ENCODE data around the gene CA9. TPM values are rescaled to one million over a fixed set of nuclear protein-coding genes. Genes with fewer than 3 reads are reported as not detected.

CA9 gene
- polyA plus RNA-seq, 4 donors = 0.09 to 172 (median 4.4) TPM

DNA sequence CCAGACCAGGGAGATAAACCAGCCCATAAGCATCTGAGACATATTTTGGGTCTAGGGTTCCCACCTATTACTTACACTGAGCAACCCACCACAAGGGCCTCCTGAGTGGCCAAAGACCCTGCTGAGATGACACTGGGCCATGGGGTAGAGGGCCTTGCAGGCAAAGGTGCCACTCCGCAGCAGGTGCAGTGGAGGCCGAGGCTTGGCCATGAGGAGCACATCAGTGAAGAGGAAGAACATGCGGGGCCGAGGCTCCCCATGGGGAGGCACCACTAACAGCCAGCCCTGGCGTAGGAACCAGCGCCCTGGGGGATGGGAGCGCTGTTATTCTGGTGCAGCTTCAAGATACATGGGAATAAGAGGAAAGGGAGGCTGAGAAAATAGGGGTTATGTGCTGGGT is 11.3 kb upstream of the CA9 start:
- Histone ChIP-seq H3K27ac (ENCODE audit: low read depth in 1 of 3, low read length in 2 of 3) (no peak overlapping the region), H3K27me3 (ENCODE audit: control insufficient read depth in 3 of 3, insufficient read depth in 3 of 3, low read length in 3 of 3) (no peaks in the 10 kb centered on the region), H3K4me3 (ENCODE audit: low read depth in 1 of 3, low read length in 3 of 3) (no peak overlapping the region), H3K4me1 (ENCODE audit: control insufficient read depth in 3 of 3, insufficient read depth in 2 of 3, low read depth in 1 of 3, low read length in 2 of 3) (peaks cover 0 to 30% (median 4%) of the 10 kb centered on the region in 3 donors), H3K36me3 (ENCODE audit: control insufficient read depth in 3 of 3, insufficient read depth in 2 of 3, low read depth in 1 of 3, low read length in 3 of 3) (peaks cover 0 to 23% (median 0%) of the 10 kb centered on the region in 3 donors), H3K9me3 (ENCODE audit: control insufficient read depth in 2 of 2, insufficient read depth in 1 of 2, low read depth in 1 of 2, low read length in 1 of 2) (no peaks in the 10 kb centered on the region)
- no peak for FAIRE-seq
- no peak for DNase-seq
- 84 to 92% (median 87%) methylated on average over 7 of the region's 7 CpGs for WGBS, 3 donors

DNA sequence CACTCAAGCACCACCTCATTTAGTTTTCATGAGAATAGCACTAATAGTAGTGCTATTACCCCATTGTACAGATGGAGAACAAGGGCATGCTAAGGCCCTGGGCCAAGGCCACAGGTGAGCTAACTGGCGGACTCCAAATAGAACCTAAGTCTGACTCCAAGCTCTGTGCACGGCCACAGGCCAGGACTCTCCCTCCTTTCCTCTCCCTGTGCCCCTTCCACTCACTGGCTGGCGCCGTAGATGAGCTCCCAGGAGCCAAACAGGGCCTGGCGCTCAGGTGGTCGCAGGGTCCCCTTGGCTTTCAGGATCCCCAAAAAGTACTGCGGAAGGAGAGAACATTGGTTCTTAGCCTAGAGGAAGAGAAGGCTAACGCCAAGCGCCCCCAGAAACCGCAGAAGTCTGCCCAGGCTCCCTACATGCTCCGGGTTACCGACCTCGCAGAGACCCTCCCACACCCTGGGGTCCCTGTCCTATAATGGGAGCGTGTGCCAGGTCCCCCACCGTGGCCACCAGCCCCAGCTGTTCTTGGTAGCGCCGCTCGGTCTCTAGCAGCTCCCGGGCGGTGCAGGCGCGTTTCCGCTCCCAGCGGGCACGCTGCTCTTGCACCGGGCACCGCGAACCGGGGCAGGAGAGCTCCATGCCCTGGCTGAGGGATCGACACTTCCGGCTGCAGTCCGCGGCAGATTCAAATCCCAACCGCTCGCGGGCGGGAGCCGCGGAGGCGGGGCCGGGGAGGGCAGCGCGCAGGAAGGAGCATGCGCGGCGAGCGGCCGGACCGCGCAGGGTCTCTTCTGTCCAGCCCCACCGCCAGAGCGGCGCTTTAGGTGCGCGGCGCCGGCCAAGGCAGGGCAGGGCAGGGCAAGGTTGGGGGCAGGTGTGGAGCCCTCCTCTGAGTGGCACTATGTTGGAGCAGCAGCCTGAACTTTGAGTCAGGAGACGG is 8.9 kb upstream of the CA9 start, which contains the start of gene ARHGEF39:
Gene ARHGEF39, minus strand, starts transcription at position 665 of the 940 bp plus-strand sequence. Its CDS starts 26 bp downstream, at position 639.
- FAIRE-seq (no peak), DNase-seq (peak; percentile 87 to 91)
- 4 to 6% (median 4%) methylated on average over 58 of the region's 58 CpGs for WGBS, 3 donors
- Histone ChIP-seq H3K4me3 (ENCODE audit: low read depth in 1 of 3, low read length in 3 of 3) (peak within 1 kb of the TSS; percentile 40 to 75 (median 40)), H3K27ac (ENCODE audit: low read depth in 1 of 3, low read length in 2 of 3) (peak within 1 kb of the TSS in 2 of 3 donors; percentile 38 to 71), H3K4me1 (ENCODE audit: control insufficient read depth in 3 of 3, insufficient read depth in 2 of 3, low read depth in 1 of 3, low read length in 2 of 3) (peaks cover 0 to 35% (median 2%) of the 10 kb centered on the region in 3 donors), H3K36me3 (ENCODE audit: control insufficient read depth in 3 of 3, insufficient read depth in 2 of 3, low read depth in 1 of 3, low read length in 3 of 3) (peaks cover 0 to 23% (median 0%) of the 10 kb centered on the region in 3 donors), H3K9me3 (ENCODE audit: control insufficient read depth in 2 of 2, insufficient read depth in 1 of 2, low read depth in 1 of 2, low read length in 1 of 2) (no peaks in the 10 kb centered on the region), H3K27me3 (ENCODE audit: control insufficient read depth in 3 of 3, insufficient read depth in 3 of 3, low read length in 3 of 3) (no peaks in the 10 kb centered on the region)

GRCh38 chr9:35665471-35665818 is 8.3 kb upstream of the CA9 start:
- Histone ChIP-seq H3K27ac (ENCODE audit: low read depth in 1 of 3, low read length in 2 of 3) (peak overlapping the region in 1 of 3 donors; percentile 71), H3K4me3 (ENCODE audit: low read depth in 1 of 3, low read length in 3 of 3) (peak overlapping the region; percentile 40 to 75 (median 40)), H3K4me1 (ENCODE audit: control insufficient read depth in 3 of 3, insufficient read depth in 2 of 3, low read depth in 1 of 3, low read length in 2 of 3) (peaks cover 0 to 38% (median 2%) of the 10 kb centered on the region in 3 donors), H3K36me3 (ENCODE audit: control insufficient read depth in 3 of 3, insufficient read depth in 2 of 3, low read depth in 1 of 3, low read length in 3 of 3) (peaks cover 0 to 18% (median 0%) of the 10 kb centered on the region in 3 donors), H3K27me3 (ENCODE audit: control insufficient read depth in 3 of 3, insufficient read depth in 3 of 3, low read length in 3 of 3) (no peaks in the 10 kb centered on the region), H3K9me3 (ENCODE audit: control insufficient read depth in 2 of 2, insufficient read depth in 1 of 2, low read depth in 1 of 2, low read length in 1 of 2) (no peaks in the 10 kb centered on the region)
- WGBS, 3 donors = 20 to 28% (median 21%) methylated on average over 5 of the region's 5 CpGs
- DNase-seq = no peak
- FAIRE-seq = no peak

DNA sequence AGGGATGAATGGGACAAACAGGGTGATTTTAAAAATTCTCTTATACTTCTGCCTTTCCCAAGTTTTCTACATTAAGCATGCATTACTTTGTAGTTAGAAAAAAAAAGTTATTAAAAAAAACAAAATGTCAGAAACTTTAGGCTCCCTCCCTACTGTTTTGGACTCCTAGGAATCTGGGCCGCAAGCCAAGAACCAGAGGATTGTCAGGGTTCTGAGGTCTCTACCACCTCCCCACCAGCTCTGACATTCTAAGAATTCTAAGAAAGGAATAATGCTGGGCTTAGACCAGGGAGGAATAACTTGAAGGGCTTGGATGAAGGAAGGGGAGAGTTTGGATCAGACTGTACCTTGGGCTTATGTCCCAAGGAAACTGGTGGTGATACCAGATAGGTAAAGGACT is 7.7 kb upstream of the CA9 start:
- no peak for FAIRE-seq
- Histone ChIP-seq H3K36me3 (ENCODE audit: control insufficient read depth in 3 of 3, insufficient read depth in 2 of 3, low read depth in 1 of 3, low read length in 3 of 3) (peaks cover 0 to 12% (median 0%) of the 10 kb centered on the region in 3 donors), H3K27me3 (ENCODE audit: control insufficient read depth in 3 of 3, insufficient read depth in 3 of 3, low read length in 3 of 3) (no peaks in the 10 kb centered on the region), H3K4me1 (ENCODE audit: control insufficient read depth in 3 of 3, insufficient read depth in 2 of 3, low read depth in 1 of 3, low read length in 2 of 3) (peaks cover 0 to 32% (median 2%) of the 10 kb centered on the region in 3 donors), H3K9me3 (ENCODE audit: control insufficient read depth in 2 of 2, insufficient read depth in 1 of 2, low read depth in 1 of 2, low read length in 1 of 2) (no peaks in the 10 kb centered on the region), H3K27ac (ENCODE audit: low read depth in 1 of 3, low read length in 2 of 3) (no peak overlapping the region), H3K4me3 (ENCODE audit: low read depth in 1 of 3, low read length in 3 of 3) (no peak overlapping the region)
- DNase-seq = no peak
- WGBS, 3 donors = 78 to 100% (median 85%) methylated on average over 1 of the region's 1 CpG

DNA sequence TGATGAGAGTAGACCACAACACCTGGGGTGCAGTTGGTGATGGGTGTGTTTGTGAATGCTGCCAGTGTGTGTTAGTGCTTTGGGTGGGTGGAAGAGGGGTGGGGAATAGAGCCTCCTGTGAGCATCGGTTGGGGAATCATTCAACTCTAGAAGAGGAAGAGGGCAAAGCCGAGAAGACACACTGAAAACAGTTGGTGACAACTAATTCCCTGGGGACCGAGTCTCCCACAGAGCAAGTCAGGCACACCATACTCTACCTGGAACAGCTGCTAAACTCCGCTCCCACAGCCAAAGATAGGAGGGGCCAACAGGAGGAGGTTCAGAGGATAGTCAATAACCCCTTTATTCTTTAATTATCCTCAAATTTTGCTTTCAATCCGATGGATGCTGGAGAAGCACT is 7.2 kb upstream of the CA9 start:
- no peak overlapping the region for H3K4me3 ChIP-seq (ENCODE audit: low read depth in 1 of 3, low read length in 3 of 3)
- H3K36me3 ChIP-seq (ENCODE audit: control insufficient read depth in 3 of 3, insufficient read depth in 2 of 3, low read depth in 1 of 3, low read length in 3 of 3) = peaks cover 0 to 8% (median 0%) of the 10 kb centered on the region in 3 donors
- DNase-seq (no peak), FAIRE-seq (no peak)
- no peak overlapping the region for H3K27ac ChIP-seq (ENCODE audit: low read depth in 1 of 3, low read length in 2 of 3)
- no peaks in the 10 kb centered on the region for H3K9me3 ChIP-seq (ENCODE audit: control insufficient read depth in 2 of 2, insufficient read depth in 1 of 2, low read depth in 1 of 2, low read length in 1 of 2)
- no peaks in the 10 kb centered on the region for H3K27me3 ChIP-seq (ENCODE audit: control insufficient read depth in 3 of 3, insufficient read depth in 3 of 3, low read length in 3 of 3)
- H3K4me1 ChIP-seq (ENCODE audit: control insufficient read depth in 3 of 3, insufficient read depth in 2 of 3, low read depth in 1 of 3, low read length in 2 of 3) = peaks cover 0 to 27% (median 2%) of the 10 kb centered on the region in 3 donors
- 85 to 92% (median 87%) methylated on average over 5 of the region's 5 CpGs for WGBS, 3 donors

DNA sequence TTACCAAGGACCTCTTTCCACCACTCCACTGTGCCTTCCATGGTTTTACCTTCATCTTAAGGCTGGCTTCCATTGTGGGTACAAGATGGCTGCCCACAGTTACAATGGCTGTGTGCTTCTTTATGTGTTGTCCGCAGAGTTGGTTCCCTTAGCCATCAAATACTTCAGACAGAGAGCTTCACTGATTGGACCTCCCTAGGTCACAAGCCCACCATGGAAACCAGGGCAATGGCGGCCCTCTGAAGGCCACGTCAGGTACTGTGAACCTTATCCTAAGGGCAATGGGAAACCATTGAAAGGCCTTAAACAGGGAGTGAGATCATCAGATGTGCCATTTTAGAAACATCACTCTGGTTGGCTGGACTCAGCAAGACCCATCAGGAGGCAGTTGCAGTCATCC is 5.8 kb upstream of the CA9 start:
- Histone ChIP-seq H3K36me3 (ENCODE audit: control insufficient read depth in 3 of 3, insufficient read depth in 2 of 3, low read depth in 1 of 3, low read length in 3 of 3) (no peaks in the 10 kb centered on the region), H3K27me3 (ENCODE audit: control insufficient read depth in 3 of 3, insufficient read depth in 3 of 3, low read length in 3 of 3) (no peaks in the 10 kb centered on the region), H3K9me3 (ENCODE audit: control insufficient read depth in 2 of 2, insufficient read depth in 1 of 2, low read depth in 1 of 2, low read length in 1 of 2) (no peaks in the 10 kb centered on the region), H3K27ac (ENCODE audit: low read depth in 1 of 3, low read length in 2 of 3) (no peak overlapping the region), H3K4me1 (ENCODE audit: control insufficient read depth in 3 of 3, insufficient read depth in 2 of 3, low read depth in 1 of 3, low read length in 2 of 3) (peaks cover 0 to 26% (median 2%) of the 10 kb centered on the region in 3 donors), H3K4me3 (ENCODE audit: low read depth in 1 of 3, low read length in 3 of 3) (no peak overlapping the region)
- DNase-seq = no peak
- no peak for FAIRE-seq
- WGBS, 3 donors = 90 to 96% (median 96%) methylated on average over 3 of the region's 3 CpGs

GRCh38 chr9:35669331-35670145 is 4.2 kb upstream of the CA9 start:
- WGBS, 3 donors = 37 to 60% (median 40%) methylated on average over 6 of the region's 6 CpGs
- FAIRE-seq = no peak

GRCh38 chr9:35674025-35674361 is 265 bp downstream of the CA9 start:
- Histone ChIP-seq H3K4me3 (ENCODE audit: low read depth in 1 of 3, low read length in 3 of 3) (no peak overlapping the region), H3K9me3 (ENCODE audit: control insufficient read depth in 2 of 2, insufficient read depth in 1 of 2, low read depth in 1 of 2, low read length in 1 of 2) (no peaks in the 10 kb centered on the region), H3K27me3 (ENCODE audit: control insufficient read depth in 3 of 3, insufficient read depth in 3 of 3, low read length in 3 of 3) (peaks cover 0 to 12% (median 0%) of the 10 kb centered on the region in 3 donors), H3K4me1 (ENCODE audit: control insufficient read depth in 3 of 3, insufficient read depth in 2 of 3, low read depth in 1 of 3, low read length in 2 of 3) (peaks cover 3 to 16% (median 5%) of the 10 kb centered on the region in 3 donors), H3K27ac (ENCODE audit: low read depth in 1 of 3, low read length in 2 of 3) (peak overlapping the region in 1 of 3 donors; percentile 48), H3K36me3 (ENCODE audit: control insufficient read depth in 3 of 3, insufficient read depth in 2 of 3, low read depth in 1 of 3, low read length in 3 of 3) (no peaks in the 10 kb centered on the region)
- 11 to 59% (median 36%) methylated on average over 3 of the region's 3 CpGs for WGBS, 3 donors
- FAIRE-seq (no peak), DNase-seq (no peak)

More at GRCh38 chr9:35669331-35670145, 4.2 kb upstream of the CA9 start:
- H3K9me3 ChIP-seq (ENCODE audit: control insufficient read depth in 2 of 2, insufficient read depth in 1 of 2, low read depth in 1 of 2, low read length in 1 of 2) = no peaks in the 10 kb centered on the region
- H3K36me3 ChIP-seq (ENCODE audit: control insufficient read depth in 3 of 3, insufficient read depth in 2 of 3, low read depth in 1 of 3, low read length in 3 of 3) = no peaks in the 10 kb centered on the region
- H3K4me1 ChIP-seq (ENCODE audit: control insufficient read depth in 3 of 3, insufficient read depth in 2 of 3, low read depth in 1 of 3, low read length in 2 of 3) = peaks cover 0 to 20% (median 5%) of the 10 kb centered on the region in 3 donors
- H3K27ac ChIP-seq (ENCODE audit: low read depth in 1 of 3, low read length in 2 of 3) = peak overlapping the region; percentile 46 to 58 (median 51)
- no peaks in the 10 kb centered on the region for H3K27me3 ChIP-seq (ENCODE audit: control insufficient read depth in 3 of 3, insufficient read depth in 3 of 3, low read length in 3 of 3)
- no peak overlapping the region for H3K4me3 ChIP-seq (ENCODE audit: low read depth in 1 of 3, low read length in 3 of 3)
- peak; percentile 87 to 97 for DNase-seq
